Measurements from ENCODE around the gene CFD.
A peak's percentile ranks its signal among the peaks of the same experiment; 100 is the strongest.
"Not testable (repeated sequence)": the region's sequence is repeated elsewhere in the genome, so short reads cannot be mapped to it uniquely, and the experiment has no call there.

The CFD gene

GRCh38 chr19:889662-890295 is 30.3 kb downstream of the CFD start:
- H3K4me3 ChIP-seq (ENCODE audit: low read depth, low read length): no peak overlapping the region
- DNase-seq (ENCODE audit: low read depth): no peak
- TF ChIP-seq CTCF (IDR thresholded peaks at IDR 0.05; ENCODE audit: low read depth, low read length, missing control alignments): no peak
- in situ Hi-C loops (cut with HindIII; ENCODE audit: low sequenced_read_pairs): no loop called here

GRCh38 chr19:890831-891230 is 31.4 kb downstream of the CFD start:
- in situ Hi-C loops (cut with HindIII; ENCODE audit: low sequenced_read_pairs): no loop called here
- TF ChIP-seq CTCF (IDR thresholded peaks at IDR 0.05; ENCODE audit: low read depth, low read length, missing control alignments): no peak
- no peak for DNase-seq (ENCODE audit: low read depth)
- H3K4me3 ChIP-seq (ENCODE audit: low read depth, low read length): no peak overlapping the region

GRCh38 chr19:891421-892200 is 32.1 kb downstream of the CFD start:
- in situ Hi-C loops (cut with HindIII; ENCODE audit: low sequenced_read_pairs); DNase-seq (ENCODE audit: low read depth): not testable (repeated sequence)
- peak overlapping the region; percentile 80 for H3K4me3 ChIP-seq (ENCODE audit: low read depth, low read length)

GRCh38 chr19:892243-892893 is 32.9 kb downstream of the CFD start:
- H3K4me3 ChIP-seq (ENCODE audit: low read depth, low read length): peak overlapping the region; percentile 80
- no peak for TF ChIP-seq CTCF (IDR thresholded peaks at IDR 0.05; ENCODE audit: low read depth, low read length, missing control alignments)
- DNase-seq (ENCODE audit: low read depth): no peak
- in situ Hi-C loops (cut with HindIII; ENCODE audit: low sequenced_read_pairs): no loop called here

GRCh38 chr19:892894-893689 is 33.6 kb downstream of the CFD start, which contains the start of the genes MED16 and RNU6-9:
MED16 (minus strand) TSS chr19:893187; CDS start chr19:891131, 2,056 bp downstream.
RNU6-9 (plus strand) TSS chr19:893484.
- peak within 1 kb of the TSS; percentile 80 for H3K4me3 ChIP-seq (ENCODE audit: low read depth, low read length)
- peak; percentile 85 for DNase-seq (ENCODE audit: low read depth)
- in situ Hi-C loops (cut with HindIII; ENCODE audit: low sequenced_read_pairs): no loop called here
- TF ChIP-seq CTCF (IDR thresholded peaks at IDR 0.05; ENCODE audit: low read depth, low read length, missing control alignments): no peak

GRCh38 chr19:896434-896833 is 37.0 kb downstream of the CFD start:
- in situ Hi-C loops (cut with HindIII; ENCODE audit: low sequenced_read_pairs): no loop called here
- DNase-seq (ENCODE audit: low read depth): no peak
- no peak for TF ChIP-seq CTCF (IDR thresholded peaks at IDR 0.05; ENCODE audit: low read depth, low read length, missing control alignments)
- no peak overlapping the region for H3K4me3 ChIP-seq (ENCODE audit: low read depth, low read length)
